HCT116 (cell line): ENCODE results near the gene GPR45. TPM values are rescaled to one million over a fixed set of nuclear protein-coding genes. Genes with fewer than 3 reads are reported as not detected.

ENCODE experiments used
- ATAC-seq: fragments of 200-7000 bp; cut with Tn5 transposase; 2 replicates; pipeline ENCODE4 v1.9.1; 2020; ENCODE audit warnings: mild to moderate bottlenecking, moderate library complexity
- BruUV-seq: library from RNA; stranded (reverse); fragments of 400-500 nt; replicated peaks from 2 replicates; lab custom pipeline; 2021; lab: Mats Ljungman, UMichigan
- CTCF ChIA-PET: fragments of 300-600 bp; sonication (Branson Sonifier 250); formaldehyde crosslinking; loops from one replicate; lab custom pipeline; 2021; ENCODE audit warnings: antibody characterized with exemption; lab: Charles Lee
- POLR2A ChIA-PET: fragments of 300-600, 350-600 bp; sonication (Branson Sonifier 250); formaldehyde crosslinking; loops from one replicate; lab custom pipeline; 2021; ENCODE audit warnings: antibody characterized with exemption; lab: Charles Lee
- RAD21 ChIA-PET, 2 experiments: fragments of 300-600 bp; sonication (Branson Sonifier 250); formaldehyde crosslinking; loops; one replicate each; lab custom pipeline; 2023; ENCODE audit warnings: low total read pairs in 2 of 2; ENCODE audit not compliant: uncharacterized antibody in 2 of 2, unreplicated experiment in 2 of 2, low non-redundant PET in 1 of 2; lab: Charles Lee
- DNase-seq: peaks from one replicate; pipeline ENCODE4 v3.0.0-alpha.2; 2010; ENCODE audit warnings: low read depth, low spot score
- H2AFZ ChIP-seq: fragments of 200-600 bp; shearing (Covaris generic), sonication (generic); 2 replicates; pipeline ENCODE4 v1.6.1; 2017; ENCODE audit warnings: low read depth, mixed run types, mixed read lengths, antibody characterized with exemption, low read length; ENCODE audit not compliant: poor library complexity, severe bottlenecking
- H3K27ac ChIP-seq: 2 replicates; pipeline ENCODE4 v1.5.1; 2012; ENCODE audit warnings: low read depth, low read length
- H3K27me3 ChIP-seq: fragments of 200-600 bp; sonication (generic); 2 replicates; pipeline ENCODE4 v1.6.1; 2016; ENCODE audit warnings: mixed run types, low read length, mixed read lengths; ENCODE audit not compliant: insufficient read depth
- H3K36me3 ChIP-seq, 2 experiments: fragments of 200-500 bp in 1 of 2; fragments of 200-600 bp in 1 of 2; sonication (Bioruptor generic) in 1 of 2; sonication (generic) in 1 of 2; 2 replicates each; pipeline versions ENCODE4 v1.5.1 to v1.6.1; 2014 to 2016; ENCODE audit warnings: low read length in 2 of 2, inconsistent platforms in 1 of 2, mixed read lengths in 1 of 2, mixed run types in 1 of 2; ENCODE audit not compliant: insufficient read depth in 2 of 2, control insufficient read depth in 1 of 2
- H3K4me1 ChIP-seq, 2 experiments: fragments of 200-600 bp in 1 of 2; sonication (generic) in 1 of 2; 2 replicates each; pipeline versions ENCODE4 v1.5.1 to v1.6.1; 2012 to 2017; ENCODE audit warnings: low read length in 2 of 2, inconsistent platforms in 1 of 2, mild to moderate bottlenecking in 1 of 2, mixed read lengths in 1 of 2, mixed run types in 1 of 2, moderate library complexity in 1 of 2; ENCODE audit not compliant: insufficient read depth in 2 of 2, control insufficient read depth in 1 of 2
- H3K4me2 ChIP-seq: fragments of 200-600 bp; sonication (generic); 2 replicates; pipeline ENCODE4 v1.6.1; 2017; ENCODE audit warnings: mixed run types, low read length, mixed read lengths
- H3K4me3 ChIP-seq, 2 experiments: fragments of 200-600 bp in 1 of 2; sonication (generic) in 1 of 2; replicated peaks in 1 of 2; 2 replicates each; pipeline ENCODE4 v1.5.1; 2011 to 2016; ENCODE audit warnings: low read length in 2 of 2, control low read depth in 1 of 2, low read depth in 1 of 2, mild to moderate bottlenecking in 1 of 2, mixed read lengths in 1 of 2, mixed run types in 1 of 2
- H3K79me2 ChIP-seq: fragments of 200-600 bp; sonication (generic); 2 replicates; pipeline ENCODE4 v1.6.1; 2017; ENCODE audit warnings: mild to moderate bottlenecking, mixed run types, low read length, moderate library complexity, mixed read lengths; ENCODE audit not compliant: insufficient read depth
- H3K9ac ChIP-seq: fragments of 200-600 bp; sonication (generic); 2 replicates; pipeline ENCODE4 v1.6.1; 2016; ENCODE audit warnings: low read length, mixed read lengths
- H3K9me2 ChIP-seq: fragments of 200-600 bp; sonication (generic), shearing (Covaris generic); 2 replicates; pipeline ENCODE4 v1.6.1; 2017; ENCODE audit warnings: mixed run types, mild to moderate bottlenecking, moderate library complexity; ENCODE audit not compliant: insufficient read depth
- H3K9me3 ChIP-seq, 2 experiments: fragments of 200-500 bp in 1 of 2; fragments of 200-600 bp in 1 of 2; sonication (Bioruptor generic) in 1 of 2; sonication (generic) in 1 of 2; 2 replicates each; pipeline ENCODE4 v1.6.1; 2014 to 2017; ENCODE audit warnings: low read length in 2 of 2, mixed read lengths in 2 of 2, inconsistent platforms in 1 of 2, low read depth in 1 of 2, mild to moderate bottlenecking in 1 of 2, mixed run types in 1 of 2, moderate library complexity in 1 of 2; ENCODE audit not compliant: control insufficient read depth in 1 of 2, insufficient read depth in 1 of 2
- H4K20me1 ChIP-seq: fragments of 200-600 bp; sonication (generic), shearing (Covaris generic); 2 replicates; pipeline ENCODE4 v1.6.1; 2017; ENCODE audit warnings: mixed run types, mild to moderate bottlenecking, moderate library complexity; ENCODE audit not compliant: insufficient read depth
- CBX3 ChIP-seq: IDR thresholded peaks from 2 replicates; pipeline ENCODE4 v1.6.1; 2012; ENCODE audit warnings: low read depth
- ELF1 ChIP-seq: IDR thresholded peaks from 2 replicates; pipeline ENCODE4 v1.6.1; 2012; ENCODE audit warnings: low read depth, borderline replicate concordance
- EZH2phosphoT487 ChIP-seq: fragments of 200-600 bp; IDR thresholded peaks from 2 replicates; pipeline ENCODE4 v1.6.1; 2018; ENCODE audit warnings: antibody characterized with exemption, borderline replicate concordance
- FOSL1 ChIP-seq: IDR thresholded peaks from 2 replicates; pipeline ENCODE4 v1.6.1; 2012; ENCODE audit warnings: low read depth
- JUND ChIP-seq: IDR thresholded peaks from 2 replicates; pipeline ENCODE4 v1.6.1; 2012
- POLR2AphosphoS5 ChIP-seq: IDR thresholded peaks from 2 replicates; pipeline ENCODE4 v1.6.1; 2011; ENCODE audit warnings: mild to moderate bottlenecking, low read depth, low read length, moderate library complexity
- intact Hi-C: fragments of 100-400 bp; cut with micrococcal nuclease; formaldehyde crosslinking; loops from 2 replicates; pipeline ENCODE4 v1.10.0; 2022
- total RNA-seq: library from RNA; stranded (reverse); gene quantifications from one replicate; pipeline ENCODE4 v1.2.1, GENCODE V29; 2021; ENCODE audit not compliant: unreplicated experiment
- TF ChIP-seq, protein P1 (sequence below): IDR thresholded peaks from 2 replicates; pipeline ENCODE4 v1.6.1; 2012; ENCODE audit warnings: low read depth
- TF ChIP-seq, protein P2 (sequence below), 3 experiments: fragments of 200-600 bp in 1 of 3; sonication (generic) in 1 of 3; IDR thresholded peaks in 2 of 3; conservative IDR thresholded peaks in 1 of 3; 2 replicates each; pipeline ENCODE4 v1.5.1; 2012 to 2017; ENCODE audit warnings: low read depth in 2 of 3, low read length in 2 of 3, antibody characterized with exemption in 1 of 3, borderline replicate concordance in 1 of 3, control low read depth in 1 of 3, mild to moderate bottlenecking in 1 of 3, mixed read lengths in 1 of 3, mixed run types in 1 of 3, moderate library complexity in 1 of 3; ENCODE audit not compliant: insufficient read depth in 1 of 3
- TF ChIP-seq, protein P3 (sequence below): IDR thresholded peaks from 2 replicates; pipeline ENCODE4 v1.6.1; 2012

The GPR45 gene
- total RNA-seq, 1 experiment from 2014 or later = 0.30 TPM

GRCh38 chr2:105272176-105272575, 30.6 kb downstream of the GPR45 start:
- Histone ChIP-seq H3K79me2 (no peaks in the 10 kb centered on the region), H3K9ac (no peak overlapping the region), H4K20me1 (no peaks in the 10 kb centered on the region), H3K9me3 (no peaks in the 10 kb centered on the region), H3K9me2 (no peaks in the 10 kb centered on the region), H3K4me1 (no peaks in the 10 kb centered on the region), H2AFZ (no peak overlapping the region), H3K4me2 (no peak overlapping the region), H3K36me3 (peaks cover 19 to 20% of the 10 kb centered on the region in 2 experiments; a peak in 3 of 4 replicates), H3K4me3 (no peak overlapping the region)
- RAD21 ChIA-PET = no interaction called here
- POLR2A ChIA-PET = no interaction called here
- no peak for DNase-seq
- no TSS peak for BruUV-seq
- CTCF ChIA-PET = interaction anchor here (0.6 kb wide), 1 partner anchor 34 kb away, joined by 5 read pairs; no protein-coding TSS in a partner anchor
- no peak for ATAC-seq
- TF ChIP-seq CBX3 (no peak), JUND (no peak), POLR2AphosphoS5 (no peak), ELF1 (no peak), EZH2phosphoT487 (no peak), FOSL1 (no peak)
- TF ChIP-seq, protein P1, sequence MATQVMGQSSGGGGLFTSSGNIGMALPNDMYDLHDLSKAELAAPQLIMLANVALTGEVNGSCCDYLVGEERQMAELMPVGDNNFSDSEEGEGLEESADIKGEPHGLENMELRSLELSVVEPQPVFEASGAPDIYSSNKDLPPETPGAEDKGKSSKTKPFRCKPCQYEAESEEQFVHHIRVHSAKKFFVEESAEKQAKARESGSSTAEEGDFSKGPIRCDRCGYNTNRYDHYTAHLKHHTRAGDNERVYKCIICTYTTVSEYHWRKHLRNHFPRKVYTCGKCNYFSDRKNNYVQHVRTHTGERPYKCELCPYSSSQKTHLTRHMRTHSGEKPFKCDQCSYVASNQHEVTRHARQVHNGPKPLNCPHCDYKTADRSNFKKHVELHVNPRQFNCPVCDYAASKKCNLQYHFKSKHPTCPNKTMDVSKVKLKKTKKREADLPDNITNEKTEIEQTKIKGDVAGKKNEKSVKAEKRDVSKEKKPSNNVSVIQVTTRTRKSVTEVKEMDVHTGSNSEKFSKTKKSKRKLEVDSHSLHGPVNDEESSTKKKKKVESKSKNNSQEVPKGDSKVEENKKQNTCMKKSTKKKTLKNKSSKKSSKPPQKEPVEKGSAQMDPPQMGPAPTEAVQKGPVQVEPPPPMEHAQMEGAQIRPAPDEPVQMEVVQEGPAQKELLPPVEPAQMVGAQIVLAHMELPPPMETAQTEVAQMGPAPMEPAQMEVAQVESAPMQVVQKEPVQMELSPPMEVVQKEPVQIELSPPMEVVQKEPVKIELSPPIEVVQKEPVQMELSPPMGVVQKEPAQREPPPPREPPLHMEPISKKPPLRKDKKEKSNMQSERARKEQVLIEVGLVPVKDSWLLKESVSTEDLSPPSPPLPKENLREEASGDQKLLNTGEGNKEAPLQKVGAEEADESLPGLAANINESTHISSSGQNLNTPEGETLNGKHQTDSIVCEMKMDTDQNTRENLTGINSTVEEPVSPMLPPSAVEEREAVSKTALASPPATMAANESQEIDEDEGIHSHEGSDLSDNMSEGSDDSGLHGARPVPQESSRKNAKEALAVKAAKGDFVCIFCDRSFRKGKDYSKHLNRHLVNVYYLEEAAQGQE = no peak
- TF ChIP-seq, protein P2, sequence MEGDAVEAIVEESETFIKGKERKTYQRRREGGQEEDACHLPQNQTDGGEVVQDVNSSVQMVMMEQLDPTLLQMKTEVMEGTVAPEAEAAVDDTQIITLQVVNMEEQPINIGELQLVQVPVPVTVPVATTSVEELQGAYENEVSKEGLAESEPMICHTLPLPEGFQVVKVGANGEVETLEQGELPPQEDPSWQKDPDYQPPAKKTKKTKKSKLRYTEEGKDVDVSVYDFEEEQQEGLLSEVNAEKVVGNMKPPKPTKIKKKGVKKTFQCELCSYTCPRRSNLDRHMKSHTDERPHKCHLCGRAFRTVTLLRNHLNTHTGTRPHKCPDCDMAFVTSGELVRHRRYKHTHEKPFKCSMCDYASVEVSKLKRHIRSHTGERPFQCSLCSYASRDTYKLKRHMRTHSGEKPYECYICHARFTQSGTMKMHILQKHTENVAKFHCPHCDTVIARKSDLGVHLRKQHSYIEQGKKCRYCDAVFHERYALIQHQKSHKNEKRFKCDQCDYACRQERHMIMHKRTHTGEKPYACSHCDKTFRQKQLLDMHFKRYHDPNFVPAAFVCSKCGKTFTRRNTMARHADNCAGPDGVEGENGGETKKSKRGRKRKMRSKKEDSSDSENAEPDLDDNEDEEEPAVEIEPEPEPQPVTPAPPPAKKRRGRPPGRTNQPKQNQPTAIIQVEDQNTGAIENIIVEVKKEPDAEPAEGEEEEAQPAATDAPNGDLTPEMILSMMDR (IDR thresholded peaks at IDR 0.05 in 2 of 3, conservative IDR thresholded peaks at IDR 0.05 in 1 of 3; ENCODE audit: borderline replicate concordance in 1 of 3, insufficient read depth in 1 of 3, low read depth in 2 of 3, low read length in 2 of 3) = no peak
- TF ChIP-seq, protein P3, sequence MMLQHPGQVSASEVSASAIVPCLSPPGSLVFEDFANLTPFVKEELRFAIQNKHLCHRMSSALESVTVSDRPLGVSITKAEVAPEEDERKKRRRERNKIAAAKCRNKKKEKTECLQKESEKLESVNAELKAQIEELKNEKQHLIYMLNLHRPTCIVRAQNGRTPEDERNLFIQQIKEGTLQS = no peak
- TF ChIP-seq, all 23 proteins: peak for 0
- H3K27me3 ChIP-seq = no peaks in the 10 kb centered on the region
- H3K27ac ChIP-seq = no peak overlapping the region
- intact Hi-C loops = no loop called here
